HEK293 (cell line): ENCODE measurements around the gene PSORS1C2.

Experiments used
- CTCF ChIP-seq: fragments of 450-650 bp; formaldehyde crosslinking; IDR thresholded peaks from 2 replicates; pipeline ENCODE4 v1.5.1; 2016; ENCODE audit warnings: missing biosample characterization, missing genetic modification characterization
- MYNN ChIP-seq: fragments of 450-650 bp; formaldehyde crosslinking; IDR thresholded peaks from 2 replicates; pipeline ENCODE4 v1.5.1; 2016; ENCODE audit warnings: missing biosample characterization, missing genetic modification characterization, borderline replicate concordance
- SCRT1 ChIP-seq: fragments of 450-650 bp; formaldehyde crosslinking; IDR thresholded peaks from 2 replicates; pipeline ENCODE4 v1.5.1; 2016; ENCODE audit warnings: missing biosample characterization, missing genetic modification characterization, borderline replicate concordance
- TCF7L2 ChIP-seq: IDR thresholded peaks from 2 replicates; pipeline ENCODE4 v1.6.1; 2011; ENCODE audit warnings: low read depth, mild to moderate bottlenecking, inconsistent platforms, low read length, moderate library complexity, borderline replicate concordance
- ZNF16 ChIP-seq: fragments of 450-650 bp; formaldehyde crosslinking; IDR thresholded peaks from 2 replicates; pipeline ENCODE4 v1.5.1; 2016; ENCODE audit warnings: low read depth, missing biosample characterization, missing genetic modification characterization
- ZNF704 ChIP-seq: fragments of 450-650 bp; formaldehyde crosslinking; IDR thresholded peaks from 2 replicates; pipeline ENCODE4 v1.5.1; 2016; ENCODE audit warnings: missing biosample characterization, missing genetic modification characterization

GRCh38 chr6:31179896-31180295 lies 41.0 kb upstream of the PSORS1C2 start:
- TF ChIP-seq CTCF (no peak), SCRT1 (tag by site-specific recombination) (no peak), ZNF704 (tag by site-specific recombination) (no peak), MYNN (tag by site-specific recombination) (no peak), ZNF16 (tag by site-specific recombination) (no peak), TCF7L2 (no peak)
